ENCODE data around the gene ATXN7. TPM values are rescaled to one million over a fixed set of nuclear protein-coding genes. Genes with fewer than 3 reads are reported as not detected.

Gene ATXN7
- total and polyA plus RNA-seq, 4 donors, result 2.8 to 13.6 (median 5.6) TPM

GRCh38 chr3:63874769-63875168 is 11.1 kb downstream of the ATXN7 start:
- peaks cover 0 to 3% (median 0%) of the 10 kb centered on the region in 4 donors for H3K4me1 ChIP-seq (ENCODE audit: control insufficient read depth in 4 of 4, insufficient read depth in 4 of 4, low read length in 3 of 4)

More at GRCh38 chr3:63874769-63875168, 11.1 kb downstream of the ATXN7 start:
- no peak for TF ChIP-seq TAF1 (conservative IDR thresholded peaks at IDR 0.05)
- TF ChIP-seq, protein P1, sequence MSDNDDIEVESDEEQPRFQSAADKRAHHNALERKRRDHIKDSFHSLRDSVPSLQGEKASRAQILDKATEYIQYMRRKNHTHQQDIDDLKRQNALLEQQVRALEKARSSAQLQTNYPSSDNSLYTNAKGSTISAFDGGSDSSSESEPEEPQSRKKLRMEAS (IDR thresholded peaks at IDR 0.05), result no peak
- TF ChIP-seq CTCF (IDR thresholded peaks at IDR 0.05; ENCODE audit: low read depth, low read length, missing input control), result no peak
- TF ChIP-seq SP1 (IDR thresholded peaks at IDR 0.05), result no peak
- no peak for TF ChIP-seq ZBTB33 (IDR thresholded peaks at IDR 0.05)
- TF ChIP-seq HNF4G (IDR thresholded peaks at IDR 0.05), result no peak
- no peak for TF ChIP-seq FOXA1 (IDR thresholded peaks at IDR 0.05)
- no peak for TF ChIP-seq REST (IDR thresholded peaks at IDR 0.05)
- no peak for TF ChIP-seq FOXA2 (IDR thresholded peaks at IDR 0.05)
- TF ChIP-seq RAD21 (IDR thresholded peaks at IDR 0.05), result no peak
- 76% methylated on average over 3 of the region's 3 CpGs for WGBS
- Histone ChIP-seq H3K4me3 (ENCODE audit: low read depth in 1 of 3, low read length in 3 of 3) (no peak overlapping the region), H3K9ac (ENCODE audit: low read depth in 1 of 2, low read length in 2 of 2) (no peak overlapping the region), H3K27ac (ENCODE audit: low read depth in 1 of 2, low read length in 2 of 2) (no peak overlapping the region), H3K27me3 (ENCODE audit: control insufficient read depth in 4 of 4, insufficient read depth in 4 of 4, low read length in 3 of 4) (no peaks in the 10 kb centered on the region), H3K36me3 (ENCODE audit: control insufficient read depth in 4 of 4, insufficient read depth in 3 of 4, low read depth in 1 of 4, low read length in 3 of 4) (no peaks in the 10 kb centered on the region), H3K9me3 (ENCODE audit: control insufficient read depth in 4 of 4, low read length in 3 of 4) (no peaks in the 10 kb centered on the region)
- DNase-seq (ENCODE audit: low spot score), result no peak

Measured in liver (tissue), 9 donors.